Omental fat pad (tissue), 4 donors: Measurements from ENCODE around the gene CMSS1. TPM values are rescaled to one million over a fixed set of nuclear protein-coding genes. Genes with fewer than 3 reads are reported as not detected.
"Not testable (repeated sequence)": the region's sequence is repeated elsewhere in the genome, so short reads cannot be mapped to it uniquely, and the experiment has no call there.

ENCODE experiments used
- ATAC-seq: fragments of 150-250 bp; one replicate; pipeline ENCODE4 v1.9.1; 2016; ENCODE audit warnings: mild to moderate bottlenecking, moderate library complexity; ENCODE audit not compliant: low FRiP score
- DNase-seq: peaks from one replicate; pipeline ENCODE4 v3.0.0-alpha.2; 2019; ENCODE audit warnings: low spot score
- CTCF ChIP-seq, 3 donors: fragments of 450-650 bp; IDR thresholded peaks; one replicate each; pipeline ENCODE4 v1.5.1; 2016 to 2017; ENCODE audit warnings: antibody characterized with exemption in 3 of 3, mild to moderate bottlenecking in 3 of 3, moderate library complexity in 2 of 3
- total RNA-seq, 4 donors: library from RNA; depleted of rRNA; stranded (reverse); fragments of >200 nt; gene quantifications; one replicate each; pipeline ENCODE4 v1.1.0, GENCODE V29; 2016

Gene CMSS1
- total RNA-seq, 4 donors from 2014 or later, result 16.9 to 29.3 (median 21.1) TPM

GRCh38 chr3:99829844-99830243, 12.2 kb downstream of the CMSS1 start:
- DNase-seq (no peak), ATAC-seq (no peak)
- no peak for TF ChIP-seq CTCF (IDR thresholded peaks at IDR 0.05)

- DNase-seq (no peak), ATAC-seq (no peak)
- no peak for TF ChIP-seq CTCF (IDR thresholded peaks at IDR 0.05)
Measured at GRCh38 chr3:99833617-99834205, 16.0 kb downstream of the CMSS1 start.

GRCh38 chr3:99834211-99834957, 16.7 kb downstream of the CMSS1 start:
- ATAC-seq (no peak), DNase-seq (no peak)
- no peak for TF ChIP-seq CTCF (IDR thresholded peaks at IDR 0.05)

- DNase-seq (no peak), ATAC-seq (no peak)
- TF ChIP-seq CTCF (IDR thresholded peaks at IDR 0.05), result no peak
Measured at GRCh38 chr3:99836681-99837080, 19.0 kb downstream of the CMSS1 start.

GRCh38 chr3:99837715-99838114, 20.1 kb downstream of the CMSS1 start:
- DNase-seq, result no peak
- ATAC-seq, result no peak
- no peak for TF ChIP-seq CTCF (IDR thresholded peaks at IDR 0.05)

GRCh38 chr3:99838755-99839154, 21.1 kb downstream of the CMSS1 start:
- DNase-seq (no peak), ATAC-seq (no peak)
- TF ChIP-seq CTCF (IDR thresholded peaks at IDR 0.05), result no peak

GRCh38 chr3:99839613-99840012, 22.0 kb downstream of the CMSS1 start:
- TF ChIP-seq CTCF (IDR thresholded peaks at IDR 0.05), result no peak
- ATAC-seq, result no peak
- DNase-seq, result no peak

GRCh38 chr3:99841949-99842348, 24.3 kb downstream of the CMSS1 start:
- not testable (repeated sequence) for DNase-seq, ATAC-seq
